GM21576 (cell line): ENCODE measurements around the gene AFF4.

Source experiments
- ATAC-seq: cut with Tn5 transposase; IDR thresholded peaks from one replicate; pipeline ENCODE4 v1.9.1; 2021; ENCODE audit warnings: mild to moderate bottlenecking, moderate library complexity; ENCODE audit not compliant: unreplicated experiment

The AFF4 gene

GRCh38 chr5:132829742-132830435, 133.5 kb downstream of the AFF4 start:
- peak; percentile 73 for ATAC-seq

- no peak for ATAC-seq
These were observed 134.5 kb downstream of the AFF4 start for GRCh38 chr5:132828846-132829494.

- ATAC-seq = no peak
These were observed 135.3 kb downstream of the AFF4 start for GRCh38 chr5:132827943-132828673.

GRCh38 chr5:132826424-132827082, 136.9 kb downstream of the AFF4 start:
- no peak for ATAC-seq

DNA sequence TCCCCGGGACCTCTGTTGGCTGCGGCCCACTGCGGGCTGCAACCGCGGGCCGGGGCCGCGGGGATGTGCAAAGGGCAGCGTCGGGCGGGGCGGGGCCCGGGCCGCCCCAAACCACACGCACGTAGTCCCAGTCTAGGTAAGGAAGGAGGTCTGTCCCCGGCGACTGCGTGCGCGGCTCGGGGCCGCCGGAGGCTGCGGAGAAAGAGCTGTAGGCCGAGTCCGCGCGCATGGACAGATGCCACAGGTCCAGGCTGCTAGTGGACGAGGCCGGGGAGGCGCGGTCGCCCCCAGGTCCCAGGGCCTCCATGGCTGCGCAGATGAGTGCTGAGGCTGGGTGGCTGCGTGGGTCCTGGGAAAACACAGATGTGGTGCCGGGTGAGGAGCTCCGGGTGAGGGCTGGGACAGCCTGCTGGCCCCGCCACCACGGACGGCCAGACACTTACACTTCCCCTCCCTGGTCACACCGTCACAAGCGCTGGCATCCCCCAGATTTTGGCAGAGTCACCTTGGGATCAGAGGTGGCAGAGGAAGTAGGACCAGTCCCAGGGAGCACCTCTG, 137.5 kb downstream of the AFF4 start:
- no peak for ATAC-seq
